B cell (primary cell): ENCODE data around the gene GLI3. TPM values are rescaled to one million over a fixed set of nuclear protein-coding genes. Genes with fewer than 3 reads are reported as not detected.
A peak's percentile ranks its signal among the peaks of the same experiment; 100 is the strongest.

Experiments
- ATAC-seq: fragments of 200-7000 bp; cut with Tn5 transposase; one replicate; pipeline ENCODE4 v1.10.0; 2021; ENCODE audit warnings: low read depth, mild to moderate bottlenecking, moderate number of reproducible peaks, moderate library complexity
- CTCF ChIA-PET: fragments of 350-600 bp; sonication (Branson Sonifier 250); formaldehyde crosslinking; loops from one replicate; lab custom pipeline; 2021; ENCODE audit warnings: antibody characterized with exemption, inconsistent platforms; lab: Charles Lee
- POLR2A ChIA-PET: fragments of 350-600 bp; sonication (Branson Sonifier 250); formaldehyde crosslinking; loops from one replicate; lab custom pipeline; 2021; ENCODE audit warnings: antibody characterized with exemption; lab: Charles Lee
- DNase-seq: peaks from one replicate; pipeline ENCODE4 v3.0.0; 2013
- H2AFZ ChIP-seq: 2 replicates; pipeline ENCODE4 v1.6.1; 2012; ENCODE audit warnings: mild to moderate bottlenecking, low read depth, low read length; ENCODE audit not compliant: insufficient read depth, poor library complexity, severe bottlenecking
- H3K27ac ChIP-seq, 2 donors: 1 replicate in 1 of 2; 2 replicates in 1 of 2; pipeline ENCODE4 v1.5.1; 2012 to 2013; ENCODE audit warnings: low read length in 2 of 2, mild to moderate bottlenecking in 2 of 2, moderate library complexity in 1 of 2
- H3K27me3 ChIP-seq, 4 experiments: fragments of 200-600 bp in 1 of 4; sonication (generic) in 1 of 4; replicated peaks in 1 of 4; 1 replicate in 2 of 4; 2 replicates in 2 of 4; pipeline versions ENCODE4 v1.6.1 to v1.7.0; 2013 to 2016; ENCODE audit warnings: low read length in 3 of 4, mild to moderate bottlenecking in 2 of 4, mixed read lengths in 1 of 4, moderate library complexity in 1 of 4; ENCODE audit not compliant: insufficient read depth in 4 of 4, control insufficient read depth in 3 of 4; ENCODE audit errors: control extremely low read depth in 1 of 4
- H3K36me3 ChIP-seq, 2 experiments: replicated peaks in 1 of 2; 1 replicate in 1 of 2; 2 replicates in 1 of 2; pipeline versions ENCODE4 v1.6.1 to v1.7.1; 2013; ENCODE audit warnings: low read length in 1 of 2; ENCODE audit not compliant: insufficient read depth in 2 of 2, control insufficient read depth in 1 of 2; ENCODE audit errors: control extremely low read depth in 1 of 2, extremely low read depth in 1 of 2
- H3K4me1 ChIP-seq, 2 donors: fragments of 200-600 bp in 1 of 2; sonication (generic) in 1 of 2; 1 replicate in 1 of 2; 2 replicates in 1 of 2; pipeline versions ENCODE4 v1.5.1 to v1.6.1; 2013 to 2017; ENCODE audit warnings: low read length in 2 of 2; ENCODE audit not compliant: control insufficient read depth in 2 of 2, insufficient read depth in 2 of 2
- H3K4me2 ChIP-seq: replicated peaks from 2 replicates; pipeline ENCODE3; 2012; ENCODE audit warnings: mild to moderate bottlenecking, low read depth, low read length; ENCODE audit not compliant: poor library complexity, severe bottlenecking
- H3K4me3 ChIP-seq, 5 experiments: fragments of 200-600 bp in 1 of 5; sonication (generic) in 1 of 5; 1 replicate in 3 of 5; 2 replicates in 2 of 5; pipeline versions ENCODE4 v1.5.1 to v1.7.0; 2011 to 2016; ENCODE audit warnings: low read length in 4 of 5, mild to moderate bottlenecking in 4 of 5, low read depth in 2 of 5, control low read depth in 1 of 5, moderate library complexity in 1 of 5; ENCODE audit not compliant: insufficient read depth in 1 of 5; ENCODE audit errors: control extremely low read depth in 1 of 5, extremely low read depth in 1 of 5
- H3K79me2 ChIP-seq: fragments of 200-600 bp; sonication (generic); one replicate; pipeline ENCODE4 v1.6.0; 2016; ENCODE audit warnings: low read length; ENCODE audit not compliant: control insufficient read depth, insufficient read depth
- H3K9ac ChIP-seq: fragments of 200-600 bp; sonication (generic); 2 replicates; pipeline ENCODE4 v1.6.1; 2017; ENCODE audit warnings: mild to moderate bottlenecking, low read length, moderate library complexity
- H3K9me3 ChIP-seq, 3 donors: one replicate each; pipeline versions ENCODE4 v1.6.1 to v1.7.1; 2013; ENCODE audit warnings: low read length in 2 of 3; ENCODE audit not compliant: control insufficient read depth in 2 of 3, insufficient read depth in 1 of 3; ENCODE audit errors: control extremely low read depth in 1 of 3
- H4K20me1 ChIP-seq: 2 replicates; pipeline ENCODE4 v1.6.0; 2012; ENCODE audit warnings: mild to moderate bottlenecking, low read length; ENCODE audit not compliant: insufficient read depth, control insufficient read depth, poor library complexity, severe bottlenecking
- H3K27ac Mint-ChIP-seq: one replicate; pipeline ENCODE4 v1.8.0; 2021; ENCODE audit warnings: mixed read lengths
- H3K27me3 Mint-ChIP-seq: one replicate; pipeline ENCODE4 v1.8.0; 2021; ENCODE audit warnings: mixed read lengths
- H3K4me1 Mint-ChIP-seq: one replicate; pipeline ENCODE4 v1.8.0; 2021; ENCODE audit warnings: mixed read lengths
- H3K4me3 Mint-ChIP-seq: one replicate; pipeline ENCODE4 v1.8.0; 2021; ENCODE audit warnings: mixed read lengths
- H3K9me3 Mint-ChIP-seq: one replicate; pipeline ENCODE4 v1.8.0; 2022; ENCODE audit warnings: mixed read lengths; ENCODE audit not compliant: insufficient read depth
- CTCF ChIP-seq: fragments of 200-600 bp; IDR thresholded peaks from one replicate; pipeline ENCODE4 v1.8.0; 2022; ENCODE audit warnings: antibody characterized with exemption, mild to moderate bottlenecking
- EZH2 ChIP-seq: IDR thresholded peaks from 2 replicates; pipeline ENCODE4 v1.6.1; 2012; ENCODE audit warnings: borderline replicate concordance, low read depth, mild to moderate bottlenecking, moderate library complexity, low read length; ENCODE audit not compliant: insufficient read depth, poor library complexity, severe bottlenecking
- WGBS: methylation state at CpG from one replicate; pipeline ENCODE4 v1.1.5; 2013; ENCODE audit warnings: missing lambda C conversion rate; ENCODE audit not compliant: insufficient coverage; 5-methylcytosine and 5-hydroxymethylcytosine counted together
- intact Hi-C: fragments of 100-400 bp; cut with micrococcal nuclease; formaldehyde crosslinking; loops from one replicate; pipeline ENCODE4 v1.10.0; 2022
- polyA plus RNA-seq: library from polyadenylated mRNA; depleted of rRNA; stranded (reverse); fragments of >200 nt; gene quantifications from 2 replicates; pipeline ENCODE4 v1.2.3, GENCODE V29; 2012
- total RNA-seq, 2 donors: library from RNA; stranded (reverse); fragments of 120-200 nt in 1 of 2; gene quantifications; 1 replicate in 1 of 2; 2 replicates in 1 of 2; pipeline versions ENCODE4 v1.2.3 to v1.2.4, GENCODE V29; 2013 to 2022

Gene GLI3
- total and polyA plus RNA-seq, 2 donors (not counting 1 experiment from before 2014, with no cell fraction given) = not detected

- Histone ChIP-seq H2AFZ (no peak overlapping the region), H3K4me1 (peaks cover 6 to 8% of the 10 kb centered on the region in 2 donors), H3K36me3 (no peaks in the 10 kb centered on the region), H3K27ac (no peak overlapping the region), H3K79me2 (no peaks in the 10 kb centered on the region), H4K20me1 (no peaks in the 10 kb centered on the region), H3K9ac (no peak overlapping the region), H3K4me3 (no peak overlapping the region), H3K27me3 (peaks cover 0 to 5% (median 2%) of the 10 kb centered on the region in 4 experiments), H3K4me2 (no peak overlapping the region), H3K9me3 (peaks cover 0 to 4% (median 0%) of the 10 kb centered on the region in 3 donors)
- ChIA-PET POLR2A (no interaction called here), CTCF (no interaction called here)
- 91% methylated on average over 4 of the region's 7 CpGs for WGBS
- Mint-ChIP-seq H3K9me3 (no peaks in the 10 kb centered on the region), H3K4me3 (no peak overlapping the region), H3K27me3 (peaks cover 22% of the 10 kb centered on the region), H3K27ac (no peak overlapping the region), H3K4me1 (peaks cover 9% of the 10 kb centered on the region)
- DNase-seq = no peak
- TF ChIP-seq EZH2 (no peak), CTCF (no peak)
- intact Hi-C loops = no loop called here
- ATAC-seq = no peak
Observed at GRCh38 chr7:42020061-42020460, 216.9 kb downstream of the GLI3 start.

- no peak overlapping the region for H3K9ac ChIP-seq
- DNase-seq (no peak), ATAC-seq (no peak)
- peak overlapping the region; percentile 26 for H3K4me3 Mint-ChIP-seq
- H3K4me2 ChIP-seq = peak overlapping the region; percentile 33
- H3K36me3 ChIP-seq = no peaks in the 10 kb centered on the region
- no peak overlapping the region for H3K27ac Mint-ChIP-seq
- peaks cover 6 to 8% of the 10 kb centered on the region in 2 donors for H3K4me1 ChIP-seq
- WGBS = 20% methylated on average over 7 of the region's 15 CpGs
- H3K27ac ChIP-seq = no peak overlapping the region
- peaks cover 9% of the 10 kb centered on the region for H3K9me3 Mint-ChIP-seq
- H3K27me3 ChIP-seq = peaks cover 0 to 5% (median 4%) of the 10 kb centered on the region in 4 experiments
- ChIA-PET CTCF (no interaction called here), POLR2A (no interaction called here)
- peaks cover 9% of the 10 kb centered on the region for H3K4me1 Mint-ChIP-seq
- H3K27me3 Mint-ChIP-seq = peaks cover 29% of the 10 kb centered on the region
- H2AFZ ChIP-seq = no peak overlapping the region
- intact Hi-C loops = no loop called here
- no peaks in the 10 kb centered on the region for H4K20me1 ChIP-seq
- TF ChIP-seq CTCF (no peak), EZH2 (no peak)
- H3K9me3 ChIP-seq = peaks cover 2 to 16% (median 10%) of the 10 kb centered on the region in 3 donors
- H3K79me2 ChIP-seq = no peaks in the 10 kb centered on the region
- H3K4me3 ChIP-seq = no peak overlapping the region
Observed at GRCh38 chr7:42017349-42017986, 219.5 kb downstream of the GLI3 start.
